GM23338 (cell line): ENCODE data around the gene MYO9B. TPM values are rescaled to one million over a fixed set of nuclear protein-coding genes. Genes with fewer than 3 reads are reported as not detected.

Source experiments
- ATAC-seq: fragments of 200-7000 bp; cut with Tn5 transposase; 3 replicates; pipeline ENCODE4 v1.9.1; 2020
- DNase-seq: peaks from one replicate; pipeline ENCODE4 v3.0.0-alpha.2; 2015; ENCODE audit warnings: low spot score
- H2AFZ ChIP-seq: fragments of 200-600 bp; sonication (generic); 2 replicates; pipeline ENCODE4 v1.8.0; 2016; ENCODE audit warnings: antibody characterized with exemption, mild to moderate bottlenecking, moderate library complexity
- H3F3A ChIP-seq: fragments of 200-600 bp; sonication (generic); replicated peaks from 2 replicates; pipeline ENCODE4 v1.8.0; 2017; ENCODE audit warnings: antibody characterized with exemption, mixed run types, low read depth
- H3K27ac ChIP-seq: fragments of 200-600 bp; sonication (generic); 2 replicates; pipeline ENCODE4 v1.6.1; 2016; ENCODE audit warnings: low read depth
- H3K27me3 ChIP-seq: fragments of 200-600 bp; sonication (generic); 2 replicates; pipeline ENCODE4 v1.8.0; 2016; ENCODE audit warnings: mild to moderate bottlenecking, mixed run types, moderate library complexity; ENCODE audit not compliant: insufficient read depth
- H3K36me3 ChIP-seq: fragments of 200-600 bp; sonication (generic); 2 replicates; pipeline ENCODE4 v1.8.0; 2016; ENCODE audit warnings: mild to moderate bottlenecking; ENCODE audit not compliant: insufficient read depth
- H3K4me1 ChIP-seq: fragments of 200-600 bp; sonication (generic); 2 replicates; pipeline ENCODE4 v1.8.0; 2016; ENCODE audit warnings: mild to moderate bottlenecking, moderate library complexity; ENCODE audit not compliant: insufficient read depth
- H3K4me2 ChIP-seq: fragments of 200-600 bp; sonication (generic); 2 replicates; pipeline ENCODE4 v1.7.1; 2017; ENCODE audit warnings: mixed run types
- H3K4me3 ChIP-seq: fragments of 200-600 bp; sonication (generic); 2 replicates; pipeline ENCODE4 v1.6.1; 2016; ENCODE audit warnings: mixed run types
- H3K79me2 ChIP-seq: fragments of 200-600 bp; sonication (generic); replicated peaks from 2 replicates; pipeline ENCODE4 v1.8.0; 2017; ENCODE audit warnings: mild to moderate bottlenecking; ENCODE audit not compliant: insufficient read depth
- H3K9me2 ChIP-seq: fragments of 200-600 bp; sonication (generic); 2 replicates; pipeline ENCODE4 v1.8.0; 2017; ENCODE audit not compliant: insufficient read depth
- H4K20me1 ChIP-seq: fragments of 200-600 bp; sonication (generic); replicated peaks from 2 replicates; pipeline ENCODE4 v1.8.0; 2017; ENCODE audit warnings: mild to moderate bottlenecking; ENCODE audit not compliant: insufficient read depth
- H3K27ac Mint-ChIP-seq: 2 replicates; pipeline ENCODE4 v1.8.0; 2020; ENCODE audit warnings: inconsistent platforms, mild to moderate bottlenecking, moderate library complexity, mixed read lengths
- H3K27me3 Mint-ChIP-seq: 3 replicates; pipeline ENCODE4 v1.8.0; 2022; ENCODE audit warnings: low read depth, mild to moderate bottlenecking, moderate library complexity, mixed read lengths, inconsistent platforms; ENCODE audit not compliant: insufficient read depth, poor library complexity
- H3K36me3 Mint-ChIP-seq: 3 replicates; pipeline ENCODE4 v1.8.0; 2021; ENCODE audit warnings: low read depth, mild to moderate bottlenecking, inconsistent platforms, moderate library complexity, mixed read lengths
- H3K4me1 Mint-ChIP-seq: 3 replicates; pipeline ENCODE4 v1.8.0; 2020; ENCODE audit warnings: mild to moderate bottlenecking, inconsistent platforms, mixed read lengths
- H3K4me3 Mint-ChIP-seq: 3 replicates; pipeline ENCODE4 v1.8.0; 2021; ENCODE audit warnings: moderate library complexity, mild to moderate bottlenecking, inconsistent platforms, mixed read lengths
- H3K9me3 Mint-ChIP-seq: 3 replicates; pipeline ENCODE4 v1.8.0; 2020; ENCODE audit warnings: moderate library complexity, mild to moderate bottlenecking, inconsistent platforms, mixed read lengths
- EZH2 ChIP-seq: fragments of 200-600 bp; sonication (generic); IDR thresholded peaks from one replicate; pipeline ENCODE4 v1.8.0; 2017; ENCODE audit warnings: antibody characterized with exemption, mild to moderate bottlenecking, low read depth; ENCODE audit not compliant: unreplicated experiment
- ZNF331 ChIP-seq: fragments of 250-450 bp; sonication (Bioruptor Pico); IDR thresholded peaks from 2 replicates; pipeline ENCODE4 v1.5.0; 2020; ENCODE audit warnings: low read depth, mild to moderate bottlenecking, moderate library complexity
- polyA plus RNA-seq: library from polyadenylated mRNA; unstranded; fragments of >200 nt; fragmentation: Nextera tagmentation; extraction: Ambion mirVana; gene quantifications from 2 replicates; pipeline ENCODE4 v1.2.1, GENCODE V29; 2016
- total RNA-seq: library from RNA; depleted of rRNA; stranded (reverse); fragments of >200 nt; shearing (Covaris generic); gene quantifications from 2 replicates; pipeline ENCODE4 v1.2.3, GENCODE V29; 2014
- TF ChIP-seq, protein P1 (sequence below): fragments of 250-450 bp; sonication (Bioruptor Pico); IDR thresholded peaks from 2 replicates; pipeline ENCODE4 v1.5.0; 2020; ENCODE audit warnings: mild to moderate bottlenecking, moderate library complexity

MYO9B gene
- total and polyA plus RNA-seq, 2 experiments from 2014 or later = 28.7 to 61.3 TPM

DNA sequence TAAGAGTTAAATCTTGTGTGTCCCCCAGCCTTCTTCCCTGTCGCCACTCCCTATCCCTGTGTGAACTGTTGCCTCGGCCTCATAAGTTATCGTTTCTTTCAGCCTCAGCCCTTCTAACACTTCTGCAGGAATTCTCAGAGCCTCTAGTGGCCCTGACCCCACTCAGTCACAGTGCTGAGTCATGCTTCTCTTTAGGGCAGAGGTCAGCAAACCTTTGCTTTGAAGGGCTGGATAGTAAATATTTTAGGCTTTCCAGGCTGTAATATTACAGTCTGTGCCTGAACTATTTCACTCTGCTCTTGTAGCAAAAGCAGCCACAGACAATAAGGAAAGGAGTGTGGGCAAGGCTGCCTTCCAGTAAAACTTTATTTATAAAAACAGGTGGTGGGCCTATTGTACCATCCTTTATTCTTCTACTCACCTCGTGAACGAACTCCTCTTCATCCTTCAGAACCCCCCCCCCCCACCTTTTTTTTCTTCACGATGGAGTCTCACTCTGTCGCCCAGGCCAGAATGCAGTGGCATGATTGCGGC, 22.1 kb downstream of the MYO9B start:
- ATAC-seq = no peak

More for the DNA sequence above, 22.1 kb downstream of the MYO9B start:
- H3K36me3 Mint-ChIP-seq = peaks cover 26% of the 10 kb centered on the region
- H4K20me1 ChIP-seq = peaks cover 7% of the 10 kb centered on the region
- peaks cover 68% of the 10 kb centered on the region for H3K79me2 ChIP-seq
- no peak for DNase-seq
- H3K9me3 Mint-ChIP-seq = peaks cover 5% of the 10 kb centered on the region
- no peaks in the 10 kb centered on the region for H3K9me2 ChIP-seq
- peaks cover 2% of the 10 kb centered on the region; the same call in 1 of the 2 replicates for H3F3A ChIP-seq
- no peaks in the 10 kb centered on the region; the same call in 1 of the 2 replicates for H3K36me3 ChIP-seq
- H3K27ac Mint-ChIP-seq = peak overlapping the region; percentile 89
- H3K4me1 Mint-ChIP-seq = peaks cover 6% of the 10 kb centered on the region
- no peak for TF ChIP-seq ZNF331
- TF ChIP-seq, protein P1, sequence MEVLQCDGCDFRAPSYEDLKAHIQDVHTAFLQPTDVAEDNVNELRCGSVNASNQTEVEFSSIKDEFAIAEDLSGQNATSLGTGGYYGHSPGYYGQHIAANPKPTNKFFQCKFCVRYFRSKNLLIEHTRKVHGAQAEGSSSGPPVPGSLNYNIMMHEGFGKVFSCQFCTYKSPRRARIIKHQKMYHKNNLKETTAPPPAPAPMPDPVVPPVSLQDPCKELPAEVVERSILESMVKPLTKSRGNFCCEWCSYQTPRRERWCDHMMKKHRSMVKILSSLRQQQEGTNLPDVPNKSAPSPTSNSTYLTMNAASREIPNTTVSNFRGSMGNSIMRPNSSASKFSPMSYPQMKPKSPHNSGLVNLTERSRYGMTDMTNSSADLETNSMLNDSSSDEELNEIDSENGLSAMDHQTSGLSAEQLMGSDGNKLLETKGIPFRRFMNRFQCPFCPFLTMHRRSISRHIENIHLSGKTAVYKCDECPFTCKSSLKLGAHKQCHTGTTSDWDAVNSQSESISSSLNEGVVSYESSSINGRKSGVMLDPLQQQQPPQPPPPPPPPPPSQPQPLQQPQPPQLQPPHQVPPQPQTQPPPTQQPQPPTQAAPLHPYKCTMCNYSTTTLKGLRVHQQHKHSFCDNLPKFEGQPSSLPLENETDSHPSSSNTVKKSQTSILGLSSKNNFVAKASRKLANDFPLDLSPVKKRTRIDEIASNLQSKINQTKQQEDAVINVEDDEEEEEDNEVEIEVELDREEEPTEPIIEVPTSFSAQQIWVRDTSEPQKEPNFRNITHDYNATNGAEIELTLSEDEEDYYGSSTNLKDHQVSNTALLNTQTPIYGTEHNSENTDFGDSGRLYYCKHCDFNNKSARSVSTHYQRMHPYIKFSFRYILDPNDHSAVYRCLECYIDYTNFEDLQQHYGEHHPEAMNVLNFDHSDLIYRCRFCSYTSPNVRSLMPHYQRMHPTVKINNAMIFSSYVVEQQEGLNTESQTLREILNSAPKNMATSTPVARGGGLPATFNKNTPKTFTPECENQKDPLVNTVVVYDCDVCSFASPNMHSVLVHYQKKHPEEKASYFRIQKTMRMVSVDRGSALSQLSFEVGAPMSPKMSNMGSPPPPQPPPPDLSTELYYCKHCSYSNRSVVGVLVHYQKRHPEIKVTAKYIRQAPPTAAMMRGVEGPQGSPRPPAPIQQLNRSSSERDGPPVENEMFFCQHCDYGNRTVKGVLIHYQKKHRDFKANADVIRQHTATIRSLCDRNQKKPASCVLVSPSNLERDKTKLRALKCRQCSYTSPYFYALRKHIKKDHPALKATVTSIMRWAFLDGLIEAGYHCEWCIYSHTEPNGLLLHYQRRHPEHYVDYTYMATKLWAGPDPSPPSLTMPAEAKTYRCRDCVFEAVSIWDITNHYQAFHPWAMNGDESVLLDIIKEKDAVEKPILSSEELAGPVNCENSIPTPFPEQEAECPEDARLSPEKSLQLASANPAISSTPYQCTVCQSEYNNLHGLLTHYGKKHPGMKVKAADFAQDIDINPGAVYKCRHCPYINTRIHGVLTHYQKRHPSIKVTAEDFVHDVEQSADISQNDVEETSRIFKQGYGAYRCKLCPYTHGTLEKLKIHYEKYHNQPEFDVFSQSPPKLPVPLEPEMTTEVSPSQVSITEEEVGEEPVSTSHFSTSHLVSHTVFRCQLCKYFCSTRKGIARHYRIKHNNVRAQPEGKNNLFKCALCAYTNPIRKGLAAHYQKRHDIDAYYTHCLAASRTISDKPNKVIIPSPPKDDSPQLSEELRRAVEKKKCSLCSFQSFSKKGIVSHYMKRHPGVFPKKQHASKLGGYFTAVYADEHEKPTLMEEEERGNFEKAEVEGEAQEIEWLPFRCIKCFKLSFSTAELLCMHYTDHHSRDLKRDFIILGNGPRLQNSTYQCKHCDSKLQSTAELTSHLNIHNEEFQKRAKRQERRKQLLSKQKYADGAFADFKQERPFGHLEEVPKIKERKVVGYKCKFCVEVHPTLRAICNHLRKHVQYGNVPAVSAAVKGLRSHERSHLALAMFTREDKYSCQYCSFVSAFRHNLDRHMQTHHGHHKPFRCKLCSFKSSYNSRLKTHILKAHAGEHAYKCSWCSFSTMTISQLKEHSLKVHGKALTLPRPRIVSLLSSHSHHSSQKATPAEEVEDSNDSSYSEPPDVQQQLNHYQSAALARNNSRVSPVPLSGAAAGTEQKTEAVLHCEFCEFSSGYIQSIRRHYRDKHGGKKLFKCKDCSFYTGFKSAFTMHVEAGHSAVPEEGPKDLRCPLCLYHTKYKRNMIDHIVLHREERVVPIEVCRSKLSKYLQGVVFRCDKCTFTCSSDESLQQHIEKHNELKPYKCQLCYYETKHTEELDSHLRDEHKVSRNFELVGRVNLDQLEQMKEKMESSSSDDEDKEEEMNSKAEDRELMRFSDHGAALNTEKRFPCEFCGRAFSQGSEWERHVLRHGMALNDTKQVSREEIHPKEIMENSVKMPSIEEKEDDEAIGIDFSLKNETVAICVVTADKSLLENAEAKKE (CRISPR knock-in tag) = no peak
- no peak for TF ChIP-seq EZH2
- no peak overlapping the region for H3K4me3 Mint-ChIP-seq
- H3K27me3 Mint-ChIP-seq = peaks cover 4% of the 10 kb centered on the region
- no peak overlapping the region for H3K4me3 ChIP-seq
- H3K27ac ChIP-seq = 0 out of 2 replicates have a peak overlapping the region, but pooled peaks have one; percentile 45
- no peak overlapping the region for H3K4me2 ChIP-seq
- no peak overlapping the region for H2AFZ ChIP-seq
- H3K27me3 ChIP-seq = no peaks in the 10 kb centered on the region
- no peaks in the 10 kb centered on the region; the same call in 1 of the 2 replicates for H3K4me1 ChIP-seq
